ENCODE results near the gene SEMA3E.

GRCh38 chr7:83429493-83429892 is 219.4 kb downstream of the SEMA3E start:
- no peak for TF ChIP-seq EZH2 (IDR thresholded peaks at IDR 0.05; ENCODE audit: insufficient read depth, poor library complexity, severe bottlenecking)
- no peak for TF ChIP-seq EZH2phosphoT487 (IDR thresholded peaks at IDR 0.05; ENCODE audit: insufficient read depth, low read depth)
